Astrocyte (in vitro differentiated cells and primary cell): Measurements from ENCODE around the gene MYO9A. TPM values are rescaled to one million over a fixed set of nuclear protein-coding genes. Genes with fewer than 3 reads are reported as not detected.
"Not testable (repeated sequence)": the region's sequence is repeated elsewhere in the genome, so short reads cannot be mapped to it uniquely, and the experiment has no call there.

ENCODE experiments used
- DNase-seq: peaks from one replicate; pipeline ENCODE4 v3.0.0-alpha.2; 2010; ENCODE audit warnings: low read depth
- FAIRE-seq: peaks from 2 replicates; lab custom pipeline; 2011; peaks lifted over from hg19 to GRCh38; lab: Jason Lieb, UNC
- H2AFZ ChIP-seq: 2 replicates; pipeline ENCODE4 v1.6.0; 2012; ENCODE audit warnings: low read depth, low read length, inconsistent platforms
- H3K27ac ChIP-seq: 2 replicates; pipeline ENCODE4 v1.5.1; 2011; ENCODE audit warnings: low read depth, low read length, inconsistent platforms
- H3K27me3 ChIP-seq: 2 replicates; pipeline ENCODE4 v1.6.0; 2011; ENCODE audit warnings: low read length, inconsistent platforms; ENCODE audit not compliant: insufficient read depth
- H3K36me3 ChIP-seq: 2 replicates; pipeline ENCODE4 v1.5.1; 2011; ENCODE audit warnings: low read length, inconsistent platforms; ENCODE audit not compliant: insufficient read depth
- H3K4me1 ChIP-seq: 2 replicates; pipeline ENCODE4 v1.5.1; 2011; ENCODE audit warnings: low read length, inconsistent platforms; ENCODE audit not compliant: insufficient read depth
- H3K4me2 ChIP-seq: 2 replicates; pipeline ENCODE4 v1.6.0; 2012; ENCODE audit warnings: low read length, inconsistent platforms
- H3K4me3 ChIP-seq: 2 replicates; pipeline ENCODE4 v1.5.1; 2011; ENCODE audit warnings: low read depth, mild to moderate bottlenecking, low read length, inconsistent platforms; ENCODE audit not compliant: insufficient read depth
- H3K79me2 ChIP-seq: 2 replicates; pipeline ENCODE4 v1.6.0; 2012; ENCODE audit warnings: mild to moderate bottlenecking, low read length, inconsistent platforms; ENCODE audit not compliant: insufficient read depth
- H3K9ac ChIP-seq: 2 replicates; pipeline ENCODE4 v1.6.0; 2012; ENCODE audit warnings: mild to moderate bottlenecking, low read length, inconsistent platforms
- H3K9me3 ChIP-seq: 2 replicates; pipeline ENCODE4 v1.5.1; 2012; ENCODE audit warnings: low read depth, mild to moderate bottlenecking, low read length, inconsistent platforms; ENCODE audit not compliant: insufficient read depth
- H4K20me1 ChIP-seq: 2 replicates; pipeline ENCODE4 v1.6.0; 2012; ENCODE audit warnings: low read length, inconsistent platforms; ENCODE audit not compliant: insufficient read depth
- H3K27ac Mint-ChIP-seq: one replicate; pipeline ENCODE4 v1.8.0; 2021; ENCODE audit warnings: mild to moderate bottlenecking, mixed read lengths; ENCODE audit not compliant: unreplicated experiment
- H3K27me3 Mint-ChIP-seq: one replicate; pipeline ENCODE4 v1.8.0; 2021; ENCODE audit warnings: low read depth, mixed read lengths; ENCODE audit not compliant: unreplicated experiment
- H3K36me3 Mint-ChIP-seq: one replicate; pipeline ENCODE4 v1.8.0; 2021; ENCODE audit warnings: low read depth, mixed read lengths; ENCODE audit not compliant: unreplicated experiment
- H3K4me1 Mint-ChIP-seq: one replicate; pipeline ENCODE4 v1.8.0; 2021; ENCODE audit warnings: low read depth, mixed read lengths; ENCODE audit not compliant: unreplicated experiment
- H3K4me3 Mint-ChIP-seq: one replicate; pipeline ENCODE4 v1.8.0; 2021; ENCODE audit warnings: mild to moderate bottlenecking, moderate library complexity, mixed read lengths; ENCODE audit not compliant: unreplicated experiment
- H3K9me3 Mint-ChIP-seq: one replicate; pipeline ENCODE4 v1.8.0; 2021; ENCODE audit warnings: mild to moderate bottlenecking, mixed read lengths; ENCODE audit not compliant: unreplicated experiment
- EZH2 ChIP-seq: IDR thresholded peaks from 2 replicates; pipeline ENCODE4 v1.6.1; 2012; ENCODE audit warnings: mild to moderate bottlenecking, low read length, inconsistent platforms; ENCODE audit not compliant: insufficient read depth
- total RNA-seq: library from RNA; stranded (reverse); gene quantifications from 2 replicates; pipeline ENCODE4 v1.2.1, GENCODE V29; 2021
- TF ChIP-seq, protein P1 (sequence below): IDR thresholded peaks from 2 replicates; pipeline ENCODE4 v1.5.1; 2011; ENCODE audit warnings: low read depth, mild to moderate bottlenecking, inconsistent platforms, low read length, moderate library complexity; ENCODE audit not compliant: insufficient read depth

MYO9A gene
- total RNA-seq, 1 donor from 2014 or later: 26.4 TPM

GRCh38 chr15:72077950-72078349 is 40.0 kb downstream of the MYO9A start:
- FAIRE-seq: no peak
- peaks cover 21% of the 10 kb centered on the region for H3K79me2 ChIP-seq
- TF ChIP-seq, protein P1, sequence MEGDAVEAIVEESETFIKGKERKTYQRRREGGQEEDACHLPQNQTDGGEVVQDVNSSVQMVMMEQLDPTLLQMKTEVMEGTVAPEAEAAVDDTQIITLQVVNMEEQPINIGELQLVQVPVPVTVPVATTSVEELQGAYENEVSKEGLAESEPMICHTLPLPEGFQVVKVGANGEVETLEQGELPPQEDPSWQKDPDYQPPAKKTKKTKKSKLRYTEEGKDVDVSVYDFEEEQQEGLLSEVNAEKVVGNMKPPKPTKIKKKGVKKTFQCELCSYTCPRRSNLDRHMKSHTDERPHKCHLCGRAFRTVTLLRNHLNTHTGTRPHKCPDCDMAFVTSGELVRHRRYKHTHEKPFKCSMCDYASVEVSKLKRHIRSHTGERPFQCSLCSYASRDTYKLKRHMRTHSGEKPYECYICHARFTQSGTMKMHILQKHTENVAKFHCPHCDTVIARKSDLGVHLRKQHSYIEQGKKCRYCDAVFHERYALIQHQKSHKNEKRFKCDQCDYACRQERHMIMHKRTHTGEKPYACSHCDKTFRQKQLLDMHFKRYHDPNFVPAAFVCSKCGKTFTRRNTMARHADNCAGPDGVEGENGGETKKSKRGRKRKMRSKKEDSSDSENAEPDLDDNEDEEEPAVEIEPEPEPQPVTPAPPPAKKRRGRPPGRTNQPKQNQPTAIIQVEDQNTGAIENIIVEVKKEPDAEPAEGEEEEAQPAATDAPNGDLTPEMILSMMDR: no peak

DNA sequence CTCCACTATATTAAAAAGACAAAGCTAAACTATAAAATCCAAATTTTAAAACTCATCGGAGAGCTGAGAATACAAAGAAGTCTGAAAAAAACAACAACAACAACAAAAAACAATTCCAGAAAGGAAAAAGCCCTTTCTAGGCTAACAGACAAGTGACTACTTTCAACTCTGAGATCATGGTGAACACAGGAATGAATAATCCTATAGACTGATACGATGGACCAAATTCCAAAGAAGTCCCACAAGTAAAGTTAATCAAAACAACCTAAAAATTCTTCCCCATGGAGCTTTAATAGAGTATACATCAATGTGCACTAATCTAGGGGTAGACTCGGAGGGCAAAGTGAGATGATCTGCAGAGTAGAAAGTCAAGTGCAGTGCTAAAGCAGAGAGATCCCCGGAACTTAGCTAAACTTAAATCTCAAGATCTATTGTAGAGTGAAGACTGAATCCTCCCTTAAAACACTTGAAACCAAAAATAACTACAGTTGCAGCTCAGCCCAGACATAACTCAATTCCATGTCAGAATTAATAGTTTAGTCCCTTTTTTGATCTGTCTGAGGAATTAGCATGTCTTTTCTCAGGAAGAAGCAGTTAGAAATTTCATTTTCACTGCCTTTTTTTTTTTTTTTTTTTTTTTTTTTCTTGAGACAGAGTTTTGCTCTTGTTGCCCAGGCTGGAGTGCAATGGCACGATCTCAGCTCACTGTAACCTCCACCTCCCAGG is 43.5 kb downstream of the MYO9A start:
- no peak overlapping the region for H3K4me3 Mint-ChIP-seq

More at GRCh38 chr15:72077950-72078349, 40.0 kb downstream of the MYO9A start:
- Histone ChIP-seq H3K27ac (no peak overlapping the region), H2AFZ (no peak overlapping the region), H3K4me3 (no peak overlapping the region), H4K20me1 (peaks cover 39% of the 10 kb centered on the region), H3K9me3 (no peaks in the 10 kb centered on the region), H3K36me3 (no peaks in the 10 kb centered on the region), H3K4me1 (no peaks in the 10 kb centered on the region), H3K4me2 (no peak overlapping the region), H3K27me3 (no peaks in the 10 kb centered on the region), H3K9ac (no peak overlapping the region)
- Mint-ChIP-seq H3K27me3 (no peaks in the 10 kb centered on the region), H3K9me3 (peaks cover 4% of the 10 kb centered on the region), H3K36me3 (no peaks in the 10 kb centered on the region), H3K27ac (no peak overlapping the region), H3K4me3 (no peak overlapping the region), H3K4me1 (peaks cover 10% of the 10 kb centered on the region)
- peak; percentile 25 for DNase-seq

DNA sequence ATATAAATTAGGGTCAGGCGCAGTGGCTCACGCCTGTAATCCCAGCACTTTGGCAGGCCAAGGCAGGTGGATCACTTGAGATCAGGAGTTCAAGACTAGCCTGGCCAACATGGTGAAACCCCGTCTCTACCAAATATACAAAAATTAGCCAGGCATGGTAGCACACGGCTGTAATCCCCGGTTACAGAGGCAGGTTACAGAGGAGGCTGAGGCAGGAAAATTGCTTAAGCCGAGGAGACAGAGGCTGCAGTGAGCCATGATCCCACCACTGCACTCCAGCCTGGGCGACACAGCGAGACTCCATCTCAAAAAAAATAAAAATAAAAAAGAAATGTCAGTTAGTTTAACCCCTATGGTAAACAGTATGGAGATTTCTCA is 46.5 kb downstream of the MYO9A start:
- not testable (repeated sequence) for H3K4me1 ChIP-seq, H3K9ac ChIP-seq, H2AFZ ChIP-seq, H3K36me3 Mint-ChIP-seq, H3K9me3 ChIP-seq, H3K4me2 ChIP-seq, H3K27me3 Mint-ChIP-seq, H3K4me3 Mint-ChIP-seq, H3K36me3 ChIP-seq, H3K9me3 Mint-ChIP-seq, FAIRE-seq, DNase-seq, H3K27me3 ChIP-seq, H3K27ac Mint-ChIP-seq, H3K4me3 ChIP-seq, H3K27ac ChIP-seq
- peaks cover 11% of the 10 kb centered on the region for H3K4me1 Mint-ChIP-seq
- Histone ChIP-seq H4K20me1 (peaks cover 40% of the 10 kb centered on the region), H3K79me2 (peaks cover 54% of the 10 kb centered on the region)

More for the DNA sequence above, 43.5 kb downstream of the MYO9A start:
- no peaks in the 10 kb centered on the region for H3K36me3 Mint-ChIP-seq
- DNase-seq (no peak), FAIRE-seq (no peak)
- peaks cover 12% of the 10 kb centered on the region for H3K4me1 Mint-ChIP-seq
- H3K79me2 ChIP-seq: peaks cover 44% of the 10 kb centered on the region
- peaks cover 54% of the 10 kb centered on the region for H4K20me1 ChIP-seq
- H3K4me1 ChIP-seq: no peaks in the 10 kb centered on the region
- no peak overlapping the region for H3K9ac ChIP-seq
- no peaks in the 10 kb centered on the region for H3K9me3 ChIP-seq
- H3K4me3 ChIP-seq: no peak overlapping the region
- no peaks in the 10 kb centered on the region for H3K27me3 ChIP-seq
- H2AFZ ChIP-seq: no peak overlapping the region
- H3K36me3 ChIP-seq: no peaks in the 10 kb centered on the region
- H3K4me2 ChIP-seq: no peak overlapping the region
- no peak overlapping the region for H3K27ac Mint-ChIP-seq
- TF ChIP-seq, protein P1: no peak
- TF ChIP-seq EZH2: no peak
- no peaks in the 10 kb centered on the region for H3K9me3 Mint-ChIP-seq
- no peaks in the 10 kb centered on the region for H3K27me3 Mint-ChIP-seq
- H3K27ac ChIP-seq: no peak overlapping the region
